Pulmonary artery endothelial cell (primary cell): Measurements from ENCODE around the gene ASNSD1. TPM values are rescaled to one million over a fixed set of nuclear protein-coding genes. Genes with fewer than 3 reads are reported as not detected.
"Not testable (repeated sequence)": the region's sequence is repeated elsewhere in the genome, so short reads cannot be mapped to it uniquely, and the experiment has no call there.

ENCODE experiments used
- DNase-seq: peaks from one replicate; pipeline ENCODE4 v3.0.0-alpha.2; 2011; ENCODE audit warnings: low read depth, low spot score
- total RNA-seq: library from RNA; depleted of rRNA; stranded (reverse); fragments of >200 nt; gene quantifications from 2 replicates; pipeline ENCODE4 v1.2.3, GENCODE V29; 2014

ASNSD1 gene
- total RNA-seq, 1 donor from 2014 or later = 70.8 TPM

DNA sequence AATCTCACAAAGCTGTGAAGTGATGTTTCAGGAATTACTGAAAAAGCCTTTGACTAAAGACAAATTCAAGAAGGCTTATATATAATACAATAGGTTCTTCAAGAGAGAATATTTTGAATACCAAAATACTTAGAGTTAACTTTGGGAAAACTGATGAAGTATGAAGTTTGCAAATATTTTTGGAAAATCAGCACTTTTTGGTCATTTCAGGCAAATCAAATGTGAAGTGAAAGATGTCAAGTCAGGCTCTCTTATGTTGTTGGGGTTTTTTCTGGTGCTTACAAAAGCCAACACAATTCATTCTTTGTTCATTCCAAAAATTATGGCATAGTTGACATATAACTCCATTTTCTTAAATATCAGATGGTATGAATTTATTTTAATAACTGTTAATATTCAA, 14.7 kb upstream of the ASNSD1 start:
- no peak for DNase-seq

DNA sequence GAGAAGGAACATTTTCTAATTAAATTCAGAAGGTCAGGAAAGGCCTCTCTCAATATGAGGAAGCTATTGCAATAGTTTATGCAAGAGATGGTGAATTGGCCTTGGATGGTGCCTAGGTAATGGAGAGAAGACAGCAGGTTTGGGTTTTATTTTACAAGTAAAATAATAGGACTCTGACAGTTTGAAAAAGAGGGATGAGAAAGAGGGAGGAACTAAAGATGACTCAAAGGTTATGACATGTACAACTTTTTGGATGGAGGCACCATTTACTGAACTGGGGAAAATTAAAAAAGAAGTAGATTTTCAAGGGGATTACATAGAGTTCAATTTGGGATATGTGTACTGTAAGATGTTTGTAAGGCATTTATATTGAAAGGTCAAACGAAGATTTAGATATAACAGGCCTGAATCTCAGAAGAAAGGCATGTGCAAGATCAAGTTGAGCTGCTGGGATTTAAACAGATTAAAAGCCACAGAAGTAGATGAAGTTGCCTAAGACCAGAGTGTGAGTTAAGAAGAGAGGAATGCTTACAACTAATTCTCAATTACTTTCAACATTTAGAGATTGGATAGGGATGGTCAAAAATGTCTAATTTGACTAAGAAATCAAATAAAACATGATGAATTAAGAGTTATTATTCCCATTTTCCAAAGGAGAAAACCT, 12.3 kb upstream of the ASNSD1 start:
- no peak for DNase-seq

DNA sequence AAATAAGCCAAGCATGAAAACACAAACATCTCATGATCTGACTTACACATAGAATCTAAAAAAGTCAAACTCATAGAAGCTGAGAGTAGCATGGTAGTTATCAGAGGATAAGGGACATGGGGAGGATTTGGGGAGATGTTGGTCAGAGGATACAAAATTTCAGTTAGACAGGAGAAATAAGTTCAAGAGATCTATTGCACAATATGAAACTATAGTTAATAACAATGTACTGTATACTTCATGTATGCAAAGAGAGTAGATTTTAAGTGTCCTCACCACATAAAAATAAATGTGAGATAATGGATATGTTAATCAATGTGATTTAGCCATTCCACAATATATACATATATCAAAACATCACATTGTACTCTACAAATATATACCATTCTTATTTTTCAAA, 10.0 kb upstream of the ASNSD1 start:
- DNase-seq = no peak

DNA sequence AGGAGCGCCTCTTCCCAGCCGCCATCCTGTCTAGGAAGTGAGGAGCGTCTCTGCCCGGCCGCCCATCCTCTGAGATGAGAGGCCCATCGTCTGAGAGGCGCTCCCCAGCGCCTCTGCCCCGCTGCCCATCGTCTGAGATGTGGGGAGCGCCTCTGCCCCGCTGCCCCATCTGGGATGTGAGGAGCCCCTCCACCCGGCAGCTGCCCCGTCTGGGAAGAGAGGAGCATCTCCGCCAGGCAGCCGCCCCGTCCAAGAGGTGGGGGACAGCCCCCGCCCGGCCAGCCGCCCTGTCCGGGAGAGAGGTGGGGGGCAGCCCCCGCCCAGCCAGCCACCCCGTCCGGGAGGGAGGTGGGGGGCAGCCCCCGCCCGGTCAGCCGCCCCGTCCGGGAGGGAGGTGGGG, 7.8 kb upstream of the ASNSD1 start:
- not testable (repeated sequence) for DNase-seq

DNA sequence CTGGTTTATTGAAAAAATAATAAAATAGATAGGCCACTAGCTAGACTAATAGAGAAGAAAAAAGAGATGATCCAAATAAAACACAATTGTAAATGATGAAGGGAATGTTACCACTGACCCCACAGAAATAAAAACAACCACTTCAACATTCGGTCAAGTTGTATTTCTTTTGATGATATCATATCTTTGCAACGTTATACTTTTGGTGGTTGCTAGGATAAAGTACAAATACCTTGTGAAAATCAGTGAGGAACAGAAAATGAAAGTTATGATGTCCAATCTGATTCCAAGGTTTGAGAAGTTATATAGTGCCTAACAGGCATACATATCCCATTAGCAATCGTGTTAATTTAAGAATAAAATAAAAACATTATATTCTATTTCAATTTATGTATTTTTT, 6.6 kb upstream of the ASNSD1 start:
- DNase-seq = no peak

DNA sequence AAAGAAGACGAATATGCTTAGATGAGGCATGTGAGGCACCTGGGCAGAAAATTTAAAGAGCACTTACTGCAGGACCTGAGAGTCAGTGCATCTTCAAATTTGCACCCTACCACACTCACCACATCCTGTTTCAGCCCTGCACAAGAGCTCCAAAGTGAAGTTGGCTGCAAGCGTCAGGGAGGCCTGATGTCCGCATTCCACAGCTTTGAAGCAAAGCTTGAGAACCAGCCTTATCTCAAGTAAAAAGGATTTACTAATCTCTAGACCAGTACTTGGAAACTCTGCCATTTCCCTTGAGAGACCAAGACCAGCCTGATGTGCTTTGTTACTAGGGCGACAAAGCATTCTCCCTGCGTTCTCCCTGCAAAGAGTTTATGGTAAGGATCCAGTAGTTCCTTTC, 3.4 kb upstream of the ASNSD1 start:
- no peak for DNase-seq

DNA sequence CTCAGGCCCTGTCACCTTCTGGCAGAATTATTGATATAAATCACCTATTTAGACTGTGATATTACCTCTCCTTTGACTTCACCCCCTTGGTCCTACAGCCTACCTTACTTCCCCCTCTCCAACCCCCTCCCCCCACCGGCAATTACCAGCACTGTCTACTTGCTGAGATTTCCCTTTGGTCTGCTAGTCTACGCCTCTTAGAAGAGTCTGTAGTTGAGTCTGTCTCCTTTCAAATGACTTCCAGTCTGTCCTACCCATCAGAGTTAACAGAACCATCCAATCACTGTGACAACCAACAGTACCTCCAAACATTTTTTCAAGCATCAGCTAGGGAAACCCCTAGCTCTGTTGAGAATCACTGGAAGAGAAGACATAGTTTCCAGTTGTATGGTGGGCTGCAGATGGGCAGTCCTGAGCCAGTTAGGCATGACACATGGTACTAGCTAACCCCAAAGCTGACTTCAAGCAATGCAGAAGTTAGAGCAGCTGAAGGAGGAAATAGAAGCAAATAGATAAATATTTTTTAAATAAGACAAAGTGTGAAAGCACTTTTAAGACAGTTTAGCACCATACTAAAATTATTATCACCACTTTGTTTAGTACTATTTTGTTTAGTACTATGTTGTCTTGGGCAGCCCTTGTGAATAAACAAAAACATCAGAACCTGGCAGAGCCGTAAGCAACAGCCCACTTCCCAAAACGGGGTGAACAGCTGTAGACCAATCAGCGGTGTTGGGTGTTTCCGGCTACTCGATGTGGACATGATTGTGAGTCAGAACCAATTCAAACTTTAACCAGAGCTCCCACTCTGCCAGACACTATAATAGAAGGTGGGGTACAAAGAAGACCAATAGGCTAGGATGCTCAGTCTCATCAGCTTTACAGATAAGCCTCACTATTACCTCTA, 2.7 kb upstream of the ASNSD1 start:
- DNase-seq = no peak

DNA sequence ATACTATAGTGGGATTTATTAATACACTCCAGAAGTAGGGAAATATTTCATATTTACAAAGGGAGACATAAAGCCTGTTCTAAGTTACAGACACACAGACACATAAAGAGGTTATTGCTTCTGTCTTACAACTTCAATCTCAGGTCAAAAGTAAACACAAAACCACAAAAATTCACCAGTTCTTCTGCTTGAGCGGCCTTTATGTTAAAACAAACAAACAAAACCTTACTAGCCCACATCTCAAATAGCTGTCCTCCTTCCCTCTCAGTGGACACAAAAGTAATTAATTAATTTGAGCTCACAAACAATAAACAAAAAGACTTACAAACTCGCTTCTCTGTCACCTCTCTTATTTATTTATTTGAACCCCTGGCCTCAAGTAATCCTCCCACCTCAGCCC, 1.5 kb upstream of the ASNSD1 start:
- DNase-seq = no peak

DNA sequence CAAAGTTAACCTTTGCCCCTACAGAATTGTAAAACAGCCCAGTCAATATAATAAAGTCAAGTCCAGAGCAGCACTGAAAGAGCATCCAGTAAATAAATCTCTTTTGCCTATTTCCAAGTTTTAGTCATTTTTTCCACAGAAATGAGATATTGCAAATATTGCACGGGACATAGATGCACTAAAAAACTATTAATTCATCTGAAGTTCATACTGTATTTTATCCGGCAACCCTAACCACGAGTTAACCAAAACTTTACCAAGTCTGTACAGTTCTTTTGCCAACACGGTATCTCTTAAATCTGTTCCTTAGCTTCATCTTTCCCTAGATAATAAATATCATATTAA, 484 bp upstream of the ASNSD1 start:
- no peak for DNase-seq

DNA sequence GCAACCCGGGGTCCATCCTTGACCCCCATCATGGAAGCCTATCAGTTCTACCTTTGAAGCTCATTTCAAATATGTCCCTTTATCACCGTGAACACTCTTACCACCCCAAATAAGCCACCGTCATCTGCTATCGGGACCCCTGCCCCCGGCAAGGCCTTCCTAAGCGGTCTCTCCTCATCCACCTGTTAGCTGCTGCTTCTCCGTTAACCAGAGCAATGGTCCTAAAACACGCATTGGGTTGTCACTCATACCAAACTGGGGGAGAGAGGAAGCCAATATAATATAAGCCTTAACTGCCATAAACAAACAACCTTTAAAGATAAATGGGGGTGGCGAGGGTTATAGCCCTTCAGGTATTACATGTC, 680 bp downstream of the ASNSD1 start:
- DNase-seq = no peak

DNA sequence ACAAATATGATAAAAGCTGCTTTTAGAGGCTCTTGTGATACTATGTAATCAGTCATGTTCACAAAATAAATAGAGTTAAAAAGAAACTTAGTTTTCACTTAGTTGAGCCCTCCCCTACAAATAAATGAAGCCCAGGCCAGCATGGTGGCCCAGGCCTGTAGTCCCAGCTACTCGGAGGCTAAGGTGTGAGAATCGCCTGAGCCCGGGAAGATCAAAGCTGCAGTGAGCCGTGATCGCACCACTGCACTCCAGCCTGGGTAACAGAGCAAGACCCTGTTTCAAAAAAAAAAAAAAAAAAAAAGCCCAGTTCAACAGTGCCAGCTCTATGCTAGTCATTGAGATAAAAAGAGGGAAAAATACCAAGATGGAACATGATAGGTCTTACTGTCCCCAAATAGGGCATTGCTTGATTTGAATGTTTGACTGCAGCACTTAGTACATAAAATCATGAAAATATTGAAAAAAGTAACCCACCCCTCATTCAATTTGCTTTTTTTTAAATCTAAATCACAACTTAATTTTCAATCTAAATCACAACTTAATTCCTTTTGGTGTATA, 1.5 kb downstream of the ASNSD1 start:
- DNase-seq = no peak

DNA sequence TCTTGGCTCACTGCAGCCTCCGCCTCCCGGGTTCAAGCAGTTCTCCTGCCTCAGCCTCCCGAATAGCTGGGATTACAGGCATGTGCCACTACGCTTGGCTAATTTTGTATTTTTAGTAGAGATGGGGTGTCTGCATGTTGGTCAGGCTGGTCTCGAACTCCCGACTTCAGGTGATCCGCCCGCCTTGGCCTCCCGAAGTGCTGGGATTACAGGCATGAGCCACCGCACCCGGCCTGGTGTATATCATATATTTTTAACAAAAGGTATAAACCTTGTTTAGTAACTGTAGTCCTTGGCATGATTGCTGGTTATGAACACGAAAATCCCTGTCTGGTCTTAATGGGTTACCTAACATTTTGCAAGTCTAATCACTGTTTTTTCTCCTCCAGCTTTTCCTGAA, 2.1 kb downstream of the ASNSD1 start:
- not testable (repeated sequence) for DNase-seq

DNA sequence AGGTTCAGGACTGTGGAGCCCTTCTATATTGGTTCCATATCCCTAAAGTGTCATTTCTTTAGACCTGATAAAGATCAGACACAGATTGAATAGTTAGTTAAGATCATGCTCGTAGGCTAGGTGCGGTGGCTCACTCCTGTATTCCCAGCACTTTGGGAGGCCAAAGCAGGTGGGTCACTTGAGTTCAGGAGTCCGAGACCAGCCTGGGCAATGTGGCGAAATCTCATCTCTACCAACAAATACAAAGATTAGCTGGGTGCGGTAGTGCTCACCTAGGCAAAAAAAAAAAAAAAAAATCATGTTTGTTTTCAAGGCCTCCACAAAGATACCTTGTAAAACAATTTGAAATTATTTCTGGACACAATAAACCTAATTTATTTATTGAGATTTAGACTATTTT, 8.7 kb downstream of the ASNSD1 start:
- no peak for DNase-seq

DNA sequence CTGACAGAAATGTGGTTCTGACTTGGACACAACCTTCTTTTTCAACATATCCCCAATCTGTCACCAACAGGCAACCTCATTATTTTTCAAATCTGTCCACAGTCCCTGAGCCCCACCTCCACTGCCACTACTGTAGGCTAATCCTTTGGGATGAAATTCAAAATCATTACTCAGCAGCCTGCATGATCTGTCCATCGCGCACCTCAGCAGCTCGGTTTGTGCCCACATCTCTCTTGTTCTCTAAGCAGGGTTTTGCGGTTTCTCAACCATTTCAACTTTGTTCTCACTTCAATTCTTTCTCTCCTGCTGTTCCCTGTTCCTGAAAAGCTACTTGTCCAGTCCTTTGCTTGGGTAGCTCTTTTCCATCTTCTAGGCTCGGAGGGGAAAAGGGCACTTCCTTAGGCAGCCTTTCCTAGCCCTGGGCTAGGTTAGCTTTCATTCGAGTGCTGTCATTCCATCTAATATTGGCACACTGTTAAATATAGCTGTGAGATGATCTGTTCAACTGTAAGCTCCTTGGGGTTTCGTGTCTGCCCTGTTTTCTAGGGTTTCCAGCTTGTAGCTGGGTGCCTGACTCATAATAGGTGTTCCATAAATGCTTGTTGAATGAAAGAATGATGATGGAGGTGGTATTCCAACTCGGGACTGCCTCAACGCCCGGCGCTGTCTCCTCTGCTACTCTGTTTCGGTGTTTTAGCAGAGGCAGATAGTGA, 12.6 kb downstream of the ASNSD1 start:
- no peak for DNase-seq

DNA sequence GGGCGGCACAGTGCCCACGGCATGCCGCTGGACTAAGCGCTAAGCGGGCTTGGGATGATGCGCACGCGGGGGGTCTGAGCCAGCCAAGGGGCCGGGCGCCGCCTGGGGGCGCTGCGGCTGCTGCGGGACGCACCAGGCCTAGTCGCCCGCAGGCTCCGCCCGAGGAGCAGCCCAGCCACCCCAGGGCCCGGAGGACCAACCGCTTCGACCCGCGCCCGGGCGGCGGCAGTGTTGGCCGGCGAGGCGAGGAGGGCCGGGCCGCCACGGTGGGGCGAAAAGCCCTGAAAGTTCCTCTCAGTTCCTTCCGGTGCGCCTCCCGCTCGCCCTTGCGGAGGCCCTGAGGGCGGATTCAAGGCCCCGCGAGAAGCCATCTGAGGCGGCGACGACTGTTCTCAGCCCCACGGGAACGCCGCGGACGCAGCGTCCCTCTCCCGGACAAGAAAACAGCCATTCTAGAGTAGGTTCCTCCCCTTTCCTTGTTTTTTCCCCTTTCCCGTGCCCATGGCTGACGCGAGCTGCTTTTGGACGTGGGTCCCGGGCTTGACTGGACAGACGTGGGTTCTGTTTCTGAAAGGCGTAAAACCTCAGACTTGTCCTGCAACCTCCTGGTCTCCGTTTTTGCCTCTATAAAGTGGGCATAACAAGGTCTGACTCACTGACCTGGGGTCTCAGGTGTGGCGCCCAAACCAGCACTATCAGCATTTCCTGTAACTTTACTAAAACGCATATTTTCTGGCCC, 13.3 kb downstream of the ASNSD1 start, which contains the start of gene ANKAR:
Gene ANKAR (plus strand): TSS at position 297 of the 739 bp plus-strand sequence. CDS start 1,821 bp downstream, outside the sequence.
- DNase-seq = peak; percentile 78

DNA sequence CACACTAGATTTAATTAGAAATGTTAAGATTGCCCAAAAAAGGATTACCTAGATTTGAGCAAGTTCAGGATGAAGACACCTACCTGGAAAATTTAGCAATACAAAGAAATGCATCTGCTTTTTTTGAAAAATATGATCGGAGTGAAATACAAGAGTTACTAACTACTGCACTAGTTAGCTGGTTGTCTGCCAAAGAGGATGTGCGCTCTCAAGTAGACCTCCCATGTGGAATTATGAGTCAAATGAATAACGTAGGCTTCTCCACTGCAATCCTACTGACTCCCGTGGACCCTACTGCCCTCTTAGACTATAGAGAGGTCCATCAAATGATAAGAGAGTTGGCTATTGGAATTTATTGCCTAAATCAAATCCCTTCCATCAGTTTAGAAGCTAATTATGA, 15.2 kb downstream of the ASNSD1 start:
- no peak for DNase-seq

DNA sequence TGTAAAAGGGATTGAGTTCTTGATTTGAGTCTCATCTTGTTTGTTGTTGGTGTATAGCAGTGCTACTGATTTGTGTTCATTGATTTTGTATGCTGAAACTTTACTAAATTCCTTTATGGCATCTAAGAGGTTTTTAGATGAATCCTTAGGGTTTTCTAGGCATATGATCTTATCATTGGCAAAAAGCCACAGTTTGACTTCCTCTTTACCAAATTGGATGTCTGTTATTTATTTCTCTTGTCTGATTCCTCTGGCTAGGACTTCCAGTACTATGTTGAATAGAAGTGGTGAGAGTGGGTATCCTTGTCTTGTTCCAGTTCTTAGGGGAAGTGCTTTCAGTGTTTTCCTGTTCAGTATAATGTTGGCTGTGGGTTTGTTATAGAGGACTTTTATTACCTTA, 18.0 kb downstream of the ASNSD1 start:
- DNase-seq = no peak

DNA sequence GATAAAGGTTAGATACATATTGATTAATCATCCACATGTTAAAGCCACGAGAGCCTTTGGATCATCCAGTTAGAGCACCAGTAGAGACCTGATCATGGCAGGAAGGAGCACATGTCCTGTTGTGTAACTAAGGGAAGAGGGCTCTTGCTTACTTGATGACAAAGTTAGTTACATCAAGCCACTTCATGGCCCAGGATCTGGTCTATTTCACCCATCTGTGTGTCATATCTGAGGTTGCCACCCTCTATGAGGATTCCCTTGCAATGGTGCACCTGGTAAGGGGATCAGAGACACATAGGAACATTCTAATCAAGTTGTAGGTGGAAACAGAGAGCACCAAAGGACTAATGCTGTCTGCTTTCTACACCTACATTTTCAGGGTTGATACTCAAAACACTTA, 19.9 kb downstream of the ASNSD1 start:
- DNase-seq = no peak

DNA sequence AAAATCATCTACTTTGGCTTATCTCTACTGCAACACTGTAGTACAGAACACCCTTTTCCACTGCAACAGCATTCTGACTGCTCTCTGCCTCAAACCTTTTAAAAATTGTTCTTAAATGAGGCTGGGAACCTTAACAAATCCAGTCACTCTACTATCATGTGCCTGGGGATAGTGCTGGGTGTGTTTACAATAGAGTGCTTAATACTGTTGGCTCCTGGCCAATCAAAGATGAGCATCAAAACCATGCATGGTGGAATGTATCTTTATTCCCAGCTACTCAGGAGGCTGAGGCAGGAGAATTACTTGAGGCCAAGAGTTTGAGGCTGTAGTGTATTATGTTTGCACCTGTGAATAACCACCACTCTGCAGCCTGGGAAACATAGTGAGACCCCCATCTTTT, 20.6 kb downstream of the ASNSD1 start:
- DNase-seq = no peak

DNA sequence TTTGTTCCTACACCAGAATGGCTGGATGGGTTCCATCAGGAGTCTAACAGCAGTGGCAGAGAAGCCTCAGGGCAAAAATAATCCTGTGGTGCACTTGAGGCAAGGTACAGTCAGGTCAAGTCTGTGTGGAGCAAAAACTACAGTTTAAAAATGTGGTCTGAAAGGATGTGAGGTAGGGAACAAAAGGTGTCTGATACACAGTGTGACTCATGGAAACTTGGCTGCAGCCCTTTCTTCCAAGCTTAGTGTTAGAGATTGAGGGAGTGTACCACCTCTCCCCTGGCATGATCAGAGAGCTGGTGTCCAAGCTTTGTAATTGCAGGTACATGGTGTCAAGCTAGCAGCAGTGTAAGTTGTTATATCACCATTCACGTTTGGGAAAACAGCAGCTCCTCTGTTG, 22.1 kb downstream of the ASNSD1 start:
- no peak for DNase-seq

DNA sequence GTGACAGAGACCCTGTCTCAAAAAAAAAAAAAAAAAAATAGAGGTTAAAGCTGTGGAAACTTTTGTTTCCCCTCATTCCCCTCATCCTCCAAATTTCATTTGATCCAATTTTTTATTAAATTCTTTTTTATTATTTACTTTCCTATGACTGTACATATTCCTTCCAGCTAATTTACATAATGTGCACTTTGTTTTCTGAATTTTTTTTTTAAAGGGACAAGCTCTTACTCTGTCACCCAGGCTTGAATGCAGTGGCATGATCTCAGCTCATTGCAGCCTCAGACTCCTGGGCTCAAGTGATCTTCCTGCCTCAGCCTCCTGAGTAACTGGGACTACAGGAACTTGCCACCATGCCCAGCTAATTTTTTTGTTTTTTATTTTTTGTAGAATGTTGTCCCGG, 23.6 kb downstream of the ASNSD1 start:
- DNase-seq = no peak
